Measurements from ENCODE around the gene MRPL14. TPM values are rescaled to one million over a fixed set of nuclear protein-coding genes. Genes with fewer than 3 reads are reported as not detected.

MRPL14 gene
- total and polyA plus RNA-seq, 2 of the 4 experiments (the other 2 are of a cell fraction), result 43.7 to 87.9 TPM

- no peak overlapping the region for H3K27ac ChIP-seq (ENCODE audit: insufficient read depth, low read length)
- H2BK20ac ChIP-seq (ENCODE audit: low read depth, low read length), result no peak overlapping the region
- no peak overlapping the region for H3K4me3 ChIP-seq (ENCODE audit: insufficient read depth, low read depth, low read length)
- H2BK5ac ChIP-seq (ENCODE audit: low read depth, low read length, poor library complexity, severe bottlenecking), result no peak overlapping the region
- H4K8ac ChIP-seq (ENCODE audit: low read depth in 2 of 2, low read length in 2 of 2), result no peak overlapping the region
- in situ Hi-C loops (cut with MboI; ENCODE audit: low sequenced_read_pairs), result loop anchor here (5.0 kb wide), 1 partner anchor 41 kb away; no protein-coding TSS in a partner anchor
- no peak overlapping the region for H4K5ac ChIP-seq (ENCODE audit: low read depth, low read length)
- H2AK9ac ChIP-seq (replicated peaks; ENCODE audit: low read depth, low read length, poor library complexity), result no peak overlapping the region
- no peak overlapping the region for H3K4ac ChIP-seq (ENCODE audit: low read depth, low read length)
- no peak overlapping the region for H3K23ac ChIP-seq (ENCODE audit: low read depth, low read length)
- BruUV-seq (replicated peaks), result no TSS peak
- DNase-seq, result no peak
- ChIA-PET CTCF (no interaction called here), POLR2A (ENCODE audit: unreplicated experiment) (interaction anchor here (0.6 kb wide), 1 partner anchor 512 kb away, joined by 3 read pairs; no protein-coding TSS in a partner anchor)
- 100% methylated on average over 1 of the region's 1 CpG; no CpG with 5 or more reads in 1 of the 2 experiments for WGBS, 2 experiments (ENCODE audit: extremely low coverage in 2 of 2, insufficient read length in 1 of 2)
- peaks cover 54% of the 10 kb centered on the region for H3K36me3 ChIP-seq (ENCODE audit: control insufficient read depth, insufficient read depth, low read length)
- no peak overlapping the region for H3K9ac ChIP-seq (ENCODE audit: low read depth, low read length)
- dilution Hi-C loops (cut with HindIII; ENCODE audit: low sequenced_read_pairs, unreplicated experiment), result no loop called here
- no peak overlapping the region for H3K18ac ChIP-seq (ENCODE audit: low read depth, low read length)
- H3K79me1 ChIP-seq (ENCODE audit: low read depth in 1 of 2, low read length in 2 of 2), result no peaks in the 10 kb centered on the region
- no peaks in the 10 kb centered on the region for H4K20me1 ChIP-seq (ENCODE audit: insufficient read depth, low read length)
- no peaks in the 10 kb centered on the region for H3K9me3 ChIP-seq (ENCODE audit: control insufficient read depth, insufficient read depth, low read length)
- H2AFZ ChIP-seq (replicated peaks; ENCODE audit: low read length, poor library complexity), result no peak overlapping the region
- no peak overlapping the region for H2AK5ac ChIP-seq (ENCODE audit: low read depth, low read length)
- no peak overlapping the region for H3K4me2 ChIP-seq (ENCODE audit: low read depth, low read length)
- TF ChIP-seq MAZ (IDR thresholded peaks at IDR 0.05; ENCODE audit: borderline replicate concordance, low read depth, low read length), result no peak
- TF ChIP-seq FOS (IDR thresholded peaks at IDR 0.05; ENCODE audit: low read depth, low read length), result no peak
- no peak for TF ChIP-seq SMC3 (IDR thresholded peaks at IDR 0.05; ENCODE audit: low read depth, low read length)
- no peak for TF ChIP-seq MAFK (IDR thresholded peaks at IDR 0.05; ENCODE audit: low read depth, low read length)
- H3K9me1 ChIP-seq (ENCODE audit: insufficient read depth, low read length), result 0 out of 2 replicates have a peak, but pooled peaks cover 3% of the 10 kb centered on the region
- ATAC-seq (ENCODE audit: low read depth), result no peak
- no peak overlapping the region for H3K14ac ChIP-seq (replicated peaks; ENCODE audit: low read depth, low read length)
- H2BK15ac ChIP-seq (ENCODE audit: low read depth, low read length), result no peak overlapping the region
- intact Hi-C loops (cut with micrococcal nuclease), result no loop called here
- no peaks in the 10 kb centered on the region for H3K4me1 ChIP-seq (ENCODE audit: control insufficient read depth, insufficient read depth, low read length)
- no peak overlapping the region for H2BK120ac ChIP-seq (ENCODE audit: low read depth, low read length)
- no peak overlapping the region for H3K56ac ChIP-seq (ENCODE audit: extremely low read depth, insufficient read depth, low read length)
- no peaks in the 10 kb centered on the region for H3K27me3 ChIP-seq (ENCODE audit: control insufficient read depth, insufficient read depth, low read length)
- H4K91ac ChIP-seq (ENCODE audit: insufficient read depth, low read depth, low read length), result no peak overlapping the region
Measured at GRCh38 chr6:44142835-44143234, 15.6 kb upstream of the MRPL14 start.

Data from IMR-90 (cell line).